Astrocyte (in vitro differentiated cells and primary cell): Measurements from ENCODE around the gene TGFB2.

ENCODE experiments used
- CTCF ChIP-seq: IDR thresholded peaks from 2 replicates; pipeline ENCODE4 v1.5.1; 2011; ENCODE audit warnings: low read depth, mild to moderate bottlenecking, inconsistent platforms, low read length, moderate library complexity; ENCODE audit not compliant: insufficient read depth
- EZH2 ChIP-seq: IDR thresholded peaks from 2 replicates; pipeline ENCODE4 v1.6.1; 2012; ENCODE audit warnings: mild to moderate bottlenecking, low read length, inconsistent platforms; ENCODE audit not compliant: insufficient read depth

GRCh38 chr1:218443255-218443654 lies 98.1 kb downstream of the TGFB2 start:
- TF ChIP-seq EZH2 (no peak), CTCF (no peak)
